Ishikawa (cell line): ENCODE results near the gene TCTN1.

Experiments
- EGR1 ChIP-seq: IDR thresholded peaks from 2 replicates; pipeline ENCODE4 v1.6.1; 2012
- FOXM1 ChIP-seq: IDR thresholded peaks from 2 replicates; pipeline ENCODE4 v1.6.1; 2012; ENCODE audit warnings: low read depth, borderline replicate concordance
- MAX ChIP-seq: IDR thresholded peaks from 2 replicates; pipeline ENCODE4 v1.6.1; 2012
- NFIC ChIP-seq: IDR thresholded peaks from 2 replicates; pipeline ENCODE4 v1.6.1; 2012
- REST ChIP-seq: IDR thresholded peaks from 2 replicates; pipeline ENCODE4 v1.6.1; 2012; ENCODE audit warnings: low read depth, mild to moderate bottlenecking
- TAF1 ChIP-seq: IDR thresholded peaks from 2 replicates; pipeline ENCODE4 v1.6.1; 2012; ENCODE audit warnings: low read depth, mild to moderate bottlenecking
- TEAD4 ChIP-seq: IDR thresholded peaks from 2 replicates; pipeline ENCODE4 v1.6.1; 2012
- ZBTB7A ChIP-seq: IDR thresholded peaks from 2 replicates; pipeline ENCODE4 v1.6.1; 2012; ENCODE audit warnings: low read depth

GRCh38 chr12:110679201-110679600 lies 65.3 kb downstream of the TCTN1 start:
- no peak for TF ChIP-seq FOXM1
- TF ChIP-seq EGR1, result no peak
- TF ChIP-seq MAX, result no peak
- TF ChIP-seq NFIC, result no peak
- no peak for TF ChIP-seq REST
- TF ChIP-seq TEAD4, result no peak
- TF ChIP-seq ZBTB7A, result no peak
- no peak for TF ChIP-seq TAF1
